ENCODE results near the gene ARID3A.

Gene ARID3A

GRCh38 chr19:931860-932647 is 6.2 kb downstream of the ARID3A start:
- no peak for DNase-seq (ENCODE audit: low read depth)

- DNase-seq (ENCODE audit: low read depth), result no peak
Observed at GRCh38 chr19:932648-933552, 7.1 kb downstream of the ARID3A start.

GRCh38 chr19:933553-933882 is 7.7 kb downstream of the ARID3A start:
- DNase-seq (ENCODE audit: low read depth), result no peak

- DNase-seq (ENCODE audit: low read depth), result no peak
Observed at GRCh38 chr19:934197-934840, 8.5 kb downstream of the ARID3A start.

- no peak for DNase-seq (ENCODE audit: low read depth)
Observed at GRCh38 chr19:934865-935479, 9.1 kb downstream of the ARID3A start.

GRCh38 chr19:936175-936546 is 10.3 kb downstream of the ARID3A start:
- no peak for DNase-seq (ENCODE audit: low read depth)

- DNase-seq (ENCODE audit: low read depth), result no peak
Observed at GRCh38 chr19:937259-937694, 11.4 kb downstream of the ARID3A start.

GRCh38 chr19:938233-938923 is 12.5 kb downstream of the ARID3A start:
- no peak for DNase-seq (ENCODE audit: low read depth)

GRCh38 chr19:939439-939838 is 13.6 kb downstream of the ARID3A start:
- DNase-seq (ENCODE audit: low read depth), result no peak

- DNase-seq (ENCODE audit: low read depth), result no peak
Observed at GRCh38 chr19:939922-940321, 14.1 kb downstream of the ARID3A start.

GRCh38 chr19:940591-941291 is 14.9 kb downstream of the ARID3A start:
- peak; percentile 55 for DNase-seq (ENCODE audit: low read depth)

GRCh38 chr19:941292-942132 is 15.7 kb downstream of the ARID3A start:
- no peak for DNase-seq (ENCODE audit: low read depth)

GRCh38 chr19:942133-942645 is 16.4 kb downstream of the ARID3A start:
- DNase-seq (ENCODE audit: low read depth), result no peak

GRCh38 chr19:943551-944170 is 17.8 kb downstream of the ARID3A start:
- no peak for DNase-seq (ENCODE audit: low read depth)

- no peak for DNase-seq (ENCODE audit: low read depth)
Observed at GRCh38 chr19:944171-944567, 18.3 kb downstream of the ARID3A start.

GRCh38 chr19:944663-945241 is 18.9 kb downstream of the ARID3A start:
- DNase-seq (ENCODE audit: low read depth), result no peak

- DNase-seq (ENCODE audit: low read depth), result no peak
Observed at GRCh38 chr19:945401-946252, 19.8 kb downstream of the ARID3A start.

- no peak for DNase-seq (ENCODE audit: low read depth)
Observed at GRCh38 chr19:947090-947706, 21.4 kb downstream of the ARID3A start.

All from activated T-helper 1 cell treated with Interleukin-2 at 50 U/mL for 16 hours (primary cell).